ENCODE results near the gene TMEM108.

The TMEM108 gene

DNA sequence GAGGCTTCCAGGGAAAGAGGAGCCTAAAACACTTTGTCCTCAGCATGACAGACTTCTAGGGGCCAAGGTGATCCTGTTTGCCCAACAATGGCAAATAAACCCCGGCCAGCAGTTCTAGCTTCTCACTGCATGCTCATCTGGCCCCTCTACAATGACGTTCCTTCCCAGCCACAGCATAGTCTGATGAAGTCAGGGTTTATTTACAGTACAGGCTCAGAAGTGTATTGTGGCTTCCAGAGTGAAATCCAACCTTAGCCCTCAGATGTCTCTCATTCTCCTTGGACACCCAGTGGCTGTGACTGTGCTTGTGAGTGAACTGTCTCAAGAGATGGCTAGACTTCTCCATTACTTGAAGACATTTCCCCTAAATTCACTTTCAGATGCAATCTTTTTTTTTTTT, 402.5 kb downstream of the TMEM108 start:
- H3K27me3 Mint-ChIP-seq, result no peaks in the 10 kb centered on the region
- peaks cover 11% of the 10 kb centered on the region for H3K4me1 Mint-ChIP-seq (ENCODE audit: low read depth)
- no peak overlapping the region for H3K4me3 Mint-ChIP-seq
- intact Hi-C loops (cut with micrococcal nuclease), result no loop called here
- H3K27ac Mint-ChIP-seq, result no peak overlapping the region
- H3K9me3 Mint-ChIP-seq, result peaks cover 9% of the 10 kb centered on the region
- no peaks in the 10 kb centered on the region for H3K36me3 Mint-ChIP-seq (ENCODE audit: low read depth)

DNA sequence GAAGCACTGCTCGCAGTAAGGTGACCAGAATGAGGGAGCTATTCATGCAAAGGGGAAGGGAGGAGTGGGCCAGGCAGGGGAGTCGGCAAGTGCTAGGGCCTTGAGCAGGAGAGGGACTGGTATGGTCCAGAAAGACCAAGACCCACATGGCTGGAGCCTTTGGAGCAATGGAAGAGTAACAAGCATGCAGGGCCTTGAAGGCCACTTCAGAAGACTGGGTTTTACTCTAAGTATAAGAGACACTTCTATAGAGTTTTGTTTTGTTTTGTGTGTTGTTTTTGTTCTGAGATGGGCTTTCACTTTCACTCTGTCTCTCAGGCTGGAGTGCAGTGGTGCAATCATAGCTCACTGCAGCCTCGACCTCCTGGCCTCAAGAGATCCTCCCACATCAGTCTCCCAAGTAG, 403.7 kb downstream of the TMEM108 start:
- peaks cover 11% of the 10 kb centered on the region for H3K4me1 Mint-ChIP-seq (ENCODE audit: low read depth)
- H3K27me3 Mint-ChIP-seq, result peaks cover 3% of the 10 kb centered on the region
- intact Hi-C loops (cut with micrococcal nuclease), result no loop called here
- peaks cover 9% of the 10 kb centered on the region for H3K9me3 Mint-ChIP-seq
- no peaks in the 10 kb centered on the region for H3K36me3 Mint-ChIP-seq (ENCODE audit: low read depth)
- H3K27ac Mint-ChIP-seq, result peak overlapping the region; percentile 35
- peak overlapping the region; percentile 55 for H3K4me3 Mint-ChIP-seq

DNA sequence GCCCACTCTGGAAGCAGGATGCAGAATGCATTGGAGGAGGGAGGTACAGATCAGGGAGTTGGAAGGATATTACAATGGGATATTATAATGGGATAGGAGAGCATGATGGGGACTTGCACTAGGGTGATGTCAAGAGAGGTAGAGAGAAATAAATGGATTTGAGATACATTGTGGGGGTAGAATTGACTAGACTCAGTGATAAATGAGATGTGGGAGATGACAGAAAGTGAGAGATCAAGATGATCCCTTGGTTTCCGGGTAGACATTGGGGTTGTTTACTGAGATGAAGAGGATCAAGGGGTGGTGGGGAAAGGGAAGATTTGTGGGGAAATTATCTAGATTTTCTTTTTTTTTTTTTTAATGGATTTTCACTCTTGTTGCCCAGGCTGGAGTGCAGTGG, 404.3 kb downstream of the TMEM108 start:
- no peak overlapping the region for H3K27ac Mint-ChIP-seq
- peaks cover 8% of the 10 kb centered on the region for H3K27me3 Mint-ChIP-seq
- intact Hi-C loops (cut with micrococcal nuclease), result no loop called here
- H3K9me3 Mint-ChIP-seq, result peaks cover 9% of the 10 kb centered on the region
- no peaks in the 10 kb centered on the region for H3K36me3 Mint-ChIP-seq (ENCODE audit: low read depth)
- H3K4me1 Mint-ChIP-seq (ENCODE audit: low read depth), result peaks cover 11% of the 10 kb centered on the region
- no peak overlapping the region for H3K4me3 Mint-ChIP-seq

DNA sequence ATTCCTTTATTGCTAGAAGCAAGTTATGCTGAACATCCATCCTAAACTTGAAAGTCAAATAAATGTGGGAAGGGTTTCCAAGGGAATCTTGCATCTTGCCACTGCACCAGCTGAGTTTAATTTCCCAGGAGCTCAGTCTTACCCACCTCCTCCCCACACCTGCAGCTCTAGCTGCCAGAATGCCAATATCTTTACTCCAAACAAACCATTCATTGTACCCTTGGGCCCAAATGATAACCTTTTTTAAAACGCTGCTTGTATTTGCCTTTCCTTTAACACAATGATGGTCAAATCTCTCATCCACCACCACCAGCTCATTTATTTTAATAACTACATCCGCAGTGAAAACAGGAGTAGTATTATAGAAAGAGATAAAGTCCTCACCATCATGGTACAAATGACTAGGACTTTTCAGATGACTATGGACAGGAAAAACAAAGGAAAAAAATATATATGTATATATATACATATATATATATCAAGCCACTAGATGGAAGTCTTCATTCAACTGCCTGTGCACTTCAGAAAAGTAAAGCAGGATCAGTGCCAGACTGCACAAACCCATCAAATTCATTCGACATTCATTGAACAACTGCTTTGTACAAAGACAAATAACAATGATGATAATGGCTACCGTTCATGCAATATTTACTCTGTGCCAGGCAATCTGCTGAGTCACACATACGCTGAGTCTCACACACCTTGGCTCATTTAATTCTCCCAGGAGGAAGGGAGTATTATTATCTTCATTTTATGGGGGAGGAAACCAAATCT, 405.6 kb downstream of the TMEM108 start:
- Mint-ChIP-seq H3K4me1 (ENCODE audit: low read depth) (peaks cover 22% of the 10 kb centered on the region), H3K4me3 (no peak overlapping the region), H3K27me3 (peaks cover 8% of the 10 kb centered on the region), H3K36me3 (ENCODE audit: low read depth) (no peaks in the 10 kb centered on the region), H3K9me3 (peaks cover 9% of the 10 kb centered on the region), H3K27ac (no peak overlapping the region)
- intact Hi-C loops (cut with micrococcal nuclease), result no loop called here

DNA sequence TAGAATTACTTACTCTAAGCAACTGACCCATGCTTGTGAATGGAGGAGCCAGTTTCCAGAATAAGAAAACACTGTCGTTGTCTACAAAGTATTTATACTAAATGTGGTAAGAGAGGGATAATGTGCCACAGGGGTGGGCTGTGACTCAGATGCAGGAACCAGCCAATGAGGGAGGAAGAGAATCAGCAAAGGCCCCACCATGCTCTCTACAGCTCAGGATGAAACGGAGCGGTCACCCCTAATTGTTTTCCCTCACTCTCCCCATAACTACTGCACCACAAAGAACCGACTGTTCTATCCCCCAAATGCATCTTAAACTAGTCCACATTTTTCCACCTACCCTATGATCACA, 406.2 kb downstream of the TMEM108 start:
- Mint-ChIP-seq H3K9me3 (peaks cover 7% of the 10 kb centered on the region), H3K36me3 (ENCODE audit: low read depth) (no peaks in the 10 kb centered on the region), H3K4me1 (ENCODE audit: low read depth) (peaks cover 28% of the 10 kb centered on the region), H3K27me3 (peaks cover 8% of the 10 kb centered on the region), H3K4me3 (no peak overlapping the region), H3K27ac (no peak overlapping the region)
- intact Hi-C loops (cut with micrococcal nuclease), result no loop called here

DNA sequence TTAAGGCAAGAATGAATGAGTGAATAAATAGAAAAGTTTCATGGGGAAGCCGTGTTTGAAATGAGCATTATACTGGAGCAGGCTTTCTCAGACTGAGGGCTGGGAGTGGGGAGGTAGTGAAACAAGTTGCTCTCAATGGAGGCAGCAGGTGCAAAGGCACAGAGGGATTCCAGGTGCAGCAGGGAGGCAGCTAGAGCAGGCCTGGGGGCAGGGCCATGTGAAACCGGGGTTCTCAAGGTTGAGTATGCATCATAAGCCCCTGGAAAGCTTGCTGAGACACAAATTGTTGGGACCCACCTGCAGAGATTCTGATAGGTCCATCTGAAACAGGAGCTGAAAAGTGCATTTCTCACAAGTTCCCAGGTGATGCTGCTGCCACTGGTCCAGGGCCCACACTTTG, 406.9 kb downstream of the TMEM108 start:
- peaks cover 11% of the 10 kb centered on the region for H3K27me3 Mint-ChIP-seq
- peaks cover under 1% of the 10 kb centered on the region for H3K9me3 Mint-ChIP-seq
- H3K4me1 Mint-ChIP-seq (ENCODE audit: low read depth), result peaks cover 35% of the 10 kb centered on the region
- H3K36me3 Mint-ChIP-seq (ENCODE audit: low read depth), result no peaks in the 10 kb centered on the region
- H3K27ac Mint-ChIP-seq, result no peak overlapping the region
- H3K4me3 Mint-ChIP-seq, result no peak overlapping the region
- intact Hi-C loops (cut with micrococcal nuclease), result no loop called here
